Endothelial cell of umbilical vein (primary cell): Measurements from ENCODE around the gene ETS1.

Experiments
- CTCF ChIP-seq, 2 donors: IDR thresholded peaks; 1 replicate in 1 of 2; 2 replicates in 1 of 2; pipeline ENCODE4 v1.5.1; 2011; ENCODE audit warnings: low read length in 2 of 2, mild to moderate bottlenecking in 2 of 2, moderate library complexity in 2 of 2, control low read depth in 1 of 2, inconsistent platforms in 1 of 2, low read depth in 1 of 2; ENCODE audit not compliant: insufficient read depth in 1 of 2; ENCODE audit errors: extremely low read depth in 1 of 2
- JUN ChIP-seq: IDR thresholded peaks from 2 replicates; pipeline ENCODE4 v1.6.1; 2011; ENCODE audit warnings: borderline replicate concordance, low read depth; ENCODE audit not compliant: insufficient read length, insufficient read depth

GRCh38 chr11:128501008-128501407 lies 86.3 kb downstream of the ETS1 start:
- TF ChIP-seq JUN (no peak), CTCF (IDR thresholded peaks at IDR 0.05; ENCODE audit: extremely low read depth in 1 of 2, insufficient read depth in 1 of 2, low read depth in 1 of 2, low read length in 2 of 2) (no peak)
